Esophagus squamous epithelium (tissue), 4 donors: ENCODE results near the gene PPM1N.

Source experiments
- CTCF ChIP-seq, 6 experiments: fragments of 450-650 bp in 4 of 6; fragments of 200-600 bp in 2 of 6; sonication (generic) in 2 of 6; IDR thresholded peaks; one replicate each; pipeline ENCODE4 v1.5.1; 2016 to 2019; ENCODE audit warnings: antibody characterized with exemption in 6 of 6, mild to moderate bottlenecking in 4 of 6, moderate library complexity in 4 of 6
- POLR2A ChIP-seq, 4 donors: fragments of 450-650 bp; IDR thresholded peaks; one replicate each; pipeline ENCODE4 v1.6.1; 2017; ENCODE audit warnings: antibody characterized with exemption in 4 of 4, mild to moderate bottlenecking in 4 of 4, moderate library complexity in 3 of 4

GRCh38 chr19:45457776-45458175 is 40.5 kb upstream of the PPM1N start:
- TF ChIP-seq CTCF (IDR thresholded peaks at IDR 0.05) = no peak
- no peak for TF ChIP-seq POLR2A (IDR thresholded peaks at IDR 0.05)
